Endodermal cell (in vitro differentiated cells): ENCODE results near the gene HECW1. TPM values are rescaled to one million over a fixed set of nuclear protein-coding genes. Genes with fewer than 3 reads are reported as not detected.

Source experiments
- DNase-seq: peaks from one replicate; pipeline ENCODE4 v3.0.0-alpha.2; 2017
- H3K27ac ChIP-seq: 2 replicates; pipeline ENCODE4 v1.5.1; 2013; ENCODE audit warnings: mild to moderate bottlenecking, low read depth, low read length, moderate library complexity
- H3K27me3 ChIP-seq: 2 replicates; pipeline ENCODE4 v1.6.1; 2013; ENCODE audit warnings: mild to moderate bottlenecking, low read length, moderate library complexity; ENCODE audit not compliant: insufficient read depth, control insufficient read depth, poor library complexity, severe bottlenecking
- H3K36me3 ChIP-seq: 2 replicates; pipeline ENCODE4 v1.7.0; 2013; ENCODE audit warnings: mild to moderate bottlenecking, low read length, moderate library complexity; ENCODE audit not compliant: control insufficient read depth, insufficient read depth
- H3K4me1 ChIP-seq: one replicate; pipeline ENCODE4 v1.7.0; 2013; ENCODE audit warnings: low read length; ENCODE audit not compliant: control insufficient read depth, insufficient read depth
- H3K4me3 ChIP-seq: 2 replicates; pipeline ENCODE4 v1.5.1; 2013; ENCODE audit warnings: mild to moderate bottlenecking, low read length, moderate library complexity
- H3K9ac ChIP-seq: 2 replicates; pipeline ENCODE4 v1.6.1; 2013; ENCODE audit warnings: mild to moderate bottlenecking, low read length, moderate library complexity; ENCODE audit not compliant: poor library complexity, severe bottlenecking; ENCODE audit errors: extremely low read depth
- H3K9me3 ChIP-seq: 2 replicates; pipeline ENCODE4 v1.6.1; 2013; ENCODE audit warnings: mild to moderate bottlenecking, low read length, moderate library complexity; ENCODE audit not compliant: control insufficient read depth
- H3K27ac Mint-ChIP-seq: 2 replicates; pipeline ENCODE4 v1.8.0; 2020; ENCODE audit warnings: mixed read lengths
- H3K27me3 Mint-ChIP-seq: 2 replicates; pipeline ENCODE4 v1.8.0; 2021; ENCODE audit warnings: mild to moderate bottlenecking, mixed read lengths; ENCODE audit not compliant: insufficient read depth
- H3K36me3 Mint-ChIP-seq: 2 replicates; pipeline ENCODE4 v1.8.0; 2020; ENCODE audit warnings: low read depth, mixed read lengths
- H3K4me1 Mint-ChIP-seq: 2 replicates; pipeline ENCODE4 v1.8.0; 2020; ENCODE audit warnings: mixed read lengths
- H3K4me3 Mint-ChIP-seq: 2 replicates; pipeline ENCODE4 v1.8.0; 2020; ENCODE audit warnings: mild to moderate bottlenecking, moderate library complexity, mixed read lengths
- H3K9me3 Mint-ChIP-seq: 2 replicates; pipeline ENCODE4 v1.8.0; 2020; ENCODE audit warnings: mild to moderate bottlenecking, mixed read lengths
- WGBS, 2 experiments: methylation state at CpG; one replicate each; pipeline versions ENCODE4 v1.1.5 to v1.1.7; 2013; ENCODE audit warnings: missing lambda C conversion rate in 2 of 2, mixed read lengths in 1 of 2; ENCODE audit not compliant: insufficient coverage in 1 of 2, insufficient read length in 1 of 2; 5-methylcytosine and 5-hydroxymethylcytosine counted together
- total RNA-seq, 2 donors: library from RNA; stranded (reverse); fragmentation: NEBNext Ultra II Directional in 1 of 2; extraction: Animal tissue kit (Norgen Biotek cat#: 25700) in 1 of 2; gene quantifications; 2 replicates in 1 of 2; 3 replicates in 1 of 2; pipeline ENCODE4 v1.2.1, GENCODE V29; 2021
- TF ChIP-seq, protein P1 (sequence below): fragments of 200-600 bp; sonication (generic); conservative IDR thresholded peaks from 2 replicates; pipeline ENCODE4 v1.5.0; 2021; ENCODE audit warnings: antibody characterized with exemption, mild to moderate bottlenecking

The HECW1 gene
- total RNA-seq, 2 donors from 2014 or later: 4.6 to 12.0 TPM

DNA sequence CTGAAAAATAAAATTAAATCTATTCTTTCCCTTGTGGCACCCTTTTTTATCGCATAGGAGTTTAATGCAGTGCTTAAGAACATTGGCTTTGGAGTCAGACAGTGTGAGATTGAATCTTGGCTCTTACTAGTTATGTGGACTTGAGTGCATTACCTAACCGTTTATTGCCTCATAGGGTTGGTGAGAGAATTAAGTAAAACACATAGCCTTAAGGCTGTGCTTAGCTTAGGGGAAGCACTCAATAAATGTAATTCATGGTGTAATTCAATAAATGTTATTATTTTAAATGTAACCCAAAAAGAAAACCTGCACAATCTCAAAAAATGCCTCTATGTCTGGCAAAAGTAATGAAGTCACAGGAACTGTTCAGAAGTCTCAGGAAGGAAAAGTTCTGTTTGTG, 473.1 kb downstream of the HECW1 start:
- H3K27ac ChIP-seq: no peak overlapping the region
- no peak overlapping the region for H3K4me3 Mint-ChIP-seq
- WGBS, 2 experiments: 88 to 100% methylated on average over 1 to 2 of the region's 2 CpGs

DNA sequence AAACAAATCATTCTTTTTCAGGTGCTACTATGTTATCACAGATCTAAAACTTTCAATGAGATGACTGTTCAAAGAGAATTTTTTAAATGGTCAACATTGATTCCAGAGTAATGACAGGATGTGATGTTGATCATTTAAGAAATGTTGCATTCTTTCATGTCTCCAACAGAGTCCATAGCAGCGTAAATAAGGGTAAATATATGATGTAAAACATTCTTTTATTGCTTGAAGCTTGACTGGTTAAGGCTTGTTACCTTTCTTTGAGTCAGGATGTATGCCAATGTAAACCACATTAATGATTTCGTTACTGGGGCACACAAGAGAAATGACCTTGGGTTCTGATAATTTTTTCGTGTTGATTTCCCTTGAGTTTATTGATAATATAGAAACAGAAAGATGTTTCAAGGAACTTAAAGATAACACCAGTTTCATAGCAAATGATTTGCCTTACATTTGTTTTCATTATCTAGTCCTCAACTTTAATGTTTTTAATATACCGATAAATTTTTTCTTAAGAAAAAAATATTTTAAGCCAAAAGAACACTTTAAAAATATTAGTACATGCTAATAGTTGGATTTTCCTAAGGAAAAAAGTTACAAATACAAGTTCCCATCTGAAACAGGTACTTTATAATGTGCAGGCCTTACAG, 473.9 kb downstream of the HECW1 start:
- no peak overlapping the region for H3K4me3 ChIP-seq
- Mint-ChIP-seq H3K27ac (no peak overlapping the region), H3K27me3 (peaks cover 11% of the 10 kb centered on the region), H3K4me3 (no peak overlapping the region), H3K4me1 (peaks cover 36% of the 10 kb centered on the region), H3K36me3 (no peaks in the 10 kb centered on the region), H3K9me3 (no peaks in the 10 kb centered on the region)
- DNase-seq: no peak
- no peak overlapping the region for H3K9ac ChIP-seq
- H3K36me3 ChIP-seq: no peaks in the 10 kb centered on the region
- 88 to 100% methylated on average over 2 to 3 of the region's 4 CpGs for WGBS, 2 experiments
- TF ChIP-seq, protein P1, sequence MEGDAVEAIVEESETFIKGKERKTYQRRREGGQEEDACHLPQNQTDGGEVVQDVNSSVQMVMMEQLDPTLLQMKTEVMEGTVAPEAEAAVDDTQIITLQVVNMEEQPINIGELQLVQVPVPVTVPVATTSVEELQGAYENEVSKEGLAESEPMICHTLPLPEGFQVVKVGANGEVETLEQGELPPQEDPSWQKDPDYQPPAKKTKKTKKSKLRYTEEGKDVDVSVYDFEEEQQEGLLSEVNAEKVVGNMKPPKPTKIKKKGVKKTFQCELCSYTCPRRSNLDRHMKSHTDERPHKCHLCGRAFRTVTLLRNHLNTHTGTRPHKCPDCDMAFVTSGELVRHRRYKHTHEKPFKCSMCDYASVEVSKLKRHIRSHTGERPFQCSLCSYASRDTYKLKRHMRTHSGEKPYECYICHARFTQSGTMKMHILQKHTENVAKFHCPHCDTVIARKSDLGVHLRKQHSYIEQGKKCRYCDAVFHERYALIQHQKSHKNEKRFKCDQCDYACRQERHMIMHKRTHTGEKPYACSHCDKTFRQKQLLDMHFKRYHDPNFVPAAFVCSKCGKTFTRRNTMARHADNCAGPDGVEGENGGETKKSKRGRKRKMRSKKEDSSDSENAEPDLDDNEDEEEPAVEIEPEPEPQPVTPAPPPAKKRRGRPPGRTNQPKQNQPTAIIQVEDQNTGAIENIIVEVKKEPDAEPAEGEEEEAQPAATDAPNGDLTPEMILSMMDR: no peak
- peaks cover 11% of the 10 kb centered on the region for H3K27me3 ChIP-seq
- peaks cover 3% of the 10 kb centered on the region for H3K4me1 ChIP-seq
- no peaks in the 10 kb centered on the region for H3K9me3 ChIP-seq
- H3K27ac ChIP-seq: no peak overlapping the region

More for the DNA sequence above, 473.1 kb downstream of the HECW1 start:
- Histone ChIP-seq H3K4me1 (peaks cover 3% of the 10 kb centered on the region), H3K9me3 (no peaks in the 10 kb centered on the region), H3K27me3 (peaks cover 17% of the 10 kb centered on the region), H3K4me3 (no peak overlapping the region), H3K9ac (no peak overlapping the region), H3K36me3 (no peaks in the 10 kb centered on the region)
- DNase-seq: no peak
- no peaks in the 10 kb centered on the region for H3K9me3 Mint-ChIP-seq
- no peak overlapping the region for H3K27ac Mint-ChIP-seq
- H3K27me3 Mint-ChIP-seq: peaks cover 11% of the 10 kb centered on the region
- peaks cover 35% of the 10 kb centered on the region for H3K4me1 Mint-ChIP-seq
- H3K36me3 Mint-ChIP-seq: no peaks in the 10 kb centered on the region
- TF ChIP-seq, protein P1: no peak

DNA sequence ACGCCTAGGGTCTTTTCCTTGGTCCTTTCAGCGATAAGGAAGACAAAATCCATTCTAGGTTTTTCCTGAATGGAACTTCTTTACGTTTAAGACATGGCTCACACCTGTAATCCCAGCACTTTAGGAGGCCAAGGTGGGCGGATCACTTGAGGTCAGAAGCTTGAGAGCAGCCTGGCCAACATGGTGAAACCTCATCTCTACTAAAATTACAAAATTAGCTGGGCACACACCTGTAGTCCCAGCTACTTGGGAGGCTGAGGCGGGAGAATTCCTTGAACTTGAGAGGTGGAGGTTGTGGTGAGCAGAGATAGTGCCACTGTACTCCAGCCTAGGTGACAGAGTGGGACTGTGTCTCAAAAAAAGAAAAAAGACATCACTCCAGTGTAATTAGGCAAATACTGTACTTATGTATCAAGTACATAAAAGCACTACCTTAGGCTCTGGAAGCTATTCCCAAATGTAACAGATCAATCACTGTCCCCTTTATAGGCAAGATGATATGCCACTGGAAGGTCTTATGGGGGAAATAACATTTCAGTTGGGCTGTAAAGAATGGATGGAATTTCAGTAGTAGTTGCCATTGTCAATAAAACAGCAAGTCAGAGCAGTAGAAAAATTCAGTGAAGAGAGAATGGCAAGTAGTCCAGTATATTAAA, 476.2 kb downstream of the HECW1 start:
- Mint-ChIP-seq H3K27ac (no peak overlapping the region), H3K36me3 (no peaks in the 10 kb centered on the region), H3K9me3 (no peaks in the 10 kb centered on the region), H3K4me1 (peaks cover 30% of the 10 kb centered on the region), H3K27me3 (peaks cover 3% of the 10 kb centered on the region), H3K4me3 (no peak overlapping the region)
- TF ChIP-seq, protein P1: no peak
- Histone ChIP-seq H3K27ac (no peak overlapping the region), H3K4me3 (no peak overlapping the region), H3K27me3 (no peaks in the 10 kb centered on the region), H3K36me3 (no peaks in the 10 kb centered on the region), H3K9ac (no peak overlapping the region), H3K4me1 (peaks cover 3% of the 10 kb centered on the region), H3K9me3 (no peaks in the 10 kb centered on the region)
- 91 to 92% methylated on average over 5 of the region's 5 CpGs for WGBS, 2 experiments
- DNase-seq: no peak
